ENCODE data around the gene B3GAT1. TPM values are rescaled to one million over a fixed set of nuclear protein-coding genes. Genes with fewer than 3 reads are reported as not detected.

Gene B3GAT1
- total and polyA plus RNA-seq, 9 donors = 0.11 to 1.4 (median 0.23) TPM

- peak within 1 kb of the TSS in 1 of 2 donors; percentile 8 for H3K27ac ChIP-seq
- H3K4me3 ChIP-seq = peak within 1 kb of the TSS; percentile 64
- peak; percentile 73 to 89 (median 85) for DNase-seq
- intact Hi-C loops (cut with DNase I) = loop anchor here in 1 of 4 donors (5.0 kb wide), 1 partner anchor 109 kb away; the partner anchor contains the start of genes NCAPD3 and VPS26B
- no peak for TF ChIP-seq EP300 (IDR thresholded peaks at IDR 0.05)
- no peak for TF ChIP-seq POLR2A (IDR thresholded peaks at IDR 0.05)
- TF ChIP-seq CTCF (IDR thresholded peaks at IDR 0.05) = no peak
- 0 to 2% (median 1%) methylated on average over 24 to 80 of the region's 80 CpGs for WGBS, 3 donors
- H3K36me3 ChIP-seq = no peaks in the 10 kb centered on the region
- H3K27me3 ChIP-seq = no peaks in the 10 kb centered on the region
- no peaks in the 10 kb centered on the region for H3K9me3 ChIP-seq
- peaks cover 8% of the 10 kb centered on the region for H3K4me1 ChIP-seq (ENCODE audit: insufficient read depth)
Measured at GRCh38 chr11:134331354-134332188, 80.5 kb downstream of the B3GAT1 start, which contains the start of gene GLB1L2. Gene GLB1L2 (plus strand): TSS chr11:134331988. CDS start chr11:134332062, 74 bp downstream.

DNA sequence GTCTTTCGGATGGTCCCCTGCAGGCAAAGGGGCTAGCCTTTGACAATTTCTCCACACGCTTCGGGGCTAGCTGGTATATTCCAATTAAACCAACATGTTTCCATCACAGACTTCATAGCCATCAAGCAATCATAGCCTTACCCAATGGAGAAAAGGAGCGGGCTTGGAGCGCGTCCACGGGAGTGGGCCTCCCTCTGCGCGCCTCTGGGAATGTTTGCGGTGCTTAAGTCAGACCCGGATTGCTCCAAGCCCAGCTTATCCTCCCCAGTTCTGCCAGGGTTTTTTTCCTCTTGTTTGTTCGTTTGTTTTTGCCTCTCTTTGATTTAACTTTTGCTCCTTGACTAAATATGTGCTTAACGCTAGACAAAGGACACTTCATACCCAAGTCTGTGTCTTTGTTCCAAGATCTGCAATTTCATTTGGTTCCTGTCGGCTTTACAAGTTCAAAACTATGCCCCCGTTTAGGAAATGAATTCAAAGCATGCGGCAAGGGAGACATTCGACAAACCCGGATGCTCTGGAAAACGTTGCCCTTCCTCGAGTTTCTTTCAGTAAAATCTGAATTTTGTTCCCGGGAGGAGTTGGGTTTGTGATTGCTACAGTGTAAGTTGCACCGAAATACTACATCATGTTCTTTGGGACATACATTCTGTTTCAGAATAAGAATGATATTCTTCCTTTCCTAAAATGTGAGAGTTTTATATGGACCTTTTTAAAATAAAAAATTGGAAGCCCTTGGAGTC lies 81.3 kb downstream of the B3GAT1 start:
- no peak for DNase-seq
- peak overlapping the region; percentile 64 for H3K4me3 ChIP-seq
- intact Hi-C loops (cut with DNase I) = loop anchor here in 1 of 4 donors (5.0 kb wide), 1 partner anchor 108 kb away; the partner anchor contains the start of genes NCAPD3 and VPS26B
- TF ChIP-seq POLR2A (IDR thresholded peaks at IDR 0.05) = no peak
- TF ChIP-seq EP300 (IDR thresholded peaks at IDR 0.05) = no peak
- TF ChIP-seq CTCF (IDR thresholded peaks at IDR 0.05) = no peak
- no peak overlapping the region for H3K27ac ChIP-seq
- 27 to 32% (median 29%) methylated on average over 22 of the region's 22 CpGs for WGBS, 3 donors
- H3K36me3 ChIP-seq = no peaks in the 10 kb centered on the region
- H3K9me3 ChIP-seq = no peaks in the 10 kb centered on the region
- H3K4me1 ChIP-seq (ENCODE audit: insufficient read depth) = peaks cover 8% of the 10 kb centered on the region
- no peaks in the 10 kb centered on the region for H3K27me3 ChIP-seq

Other genes with a start within 250 kb of the B3GAT1 start
- gene NCAPD3, start 188.3 kb downstream of the B3GAT1 start, total RNA-seq = 10 to 100 TPM in 2 of 7 donors, 1 to 10 TPM in 5; 6.2 to 12.1 (median 9.9) TPM
- gene NCAPD3, start 188.3 kb downstream of the B3GAT1 start, polyA plus RNA-seq = 1 to 10 TPM; 5.8 to 6.7 TPM
- gene VPS26B, start 187.6 kb downstream of the B3GAT1 start, total RNA-seq = 10 to 100 TPM; 19.4 to 46.5 (median 36.3) TPM
- 10 to 100 TPM; 26.1 to 44.9 TPM for gene VPS26B, start 187.6 kb downstream of the B3GAT1 start, polyA plus RNA-seq
- gene THYN1, start 158.9 kb downstream of the B3GAT1 start, total RNA-seq = 10 to 100 TPM; 41.0 to 69.0 (median 51.9) TPM
- 10 to 100 TPM; 68.4 to 91.8 TPM for gene THYN1, start 158.9 kb downstream of the B3GAT1 start, polyA plus RNA-seq
- gene ACAD8, start 158.7 kb downstream of the B3GAT1 start, total RNA-seq = 10 to 100 TPM; 14.4 to 27.5 (median 20.4) TPM
- gene ACAD8, start 158.7 kb downstream of the B3GAT1 start, polyA plus RNA-seq = 10 to 100 TPM; 16.7 to 22.1 TPM
- gene GLB1L3, start 135.9 kb downstream of the B3GAT1 start, total RNA-seq = under 1 TPM in 4 of 7 donors, not detected in 3; 0.11 to 0.20 (median 0.12) TPM
- under 1 TPM in 1 of 2 donors, not detected in 1; 0.07 TPM for gene GLB1L3, start 135.9 kb downstream of the B3GAT1 start, polyA plus RNA-seq
- 10 to 100 TPM in 6 of 7 donors, 1 to 10 TPM in 1; 9.8 to 21.6 (median 15.6) TPM for gene GLB1L2, start 80.3 kb downstream of the B3GAT1 start, total RNA-seq
- gene GLB1L2, start 80.3 kb downstream of the B3GAT1 start, polyA plus RNA-seq = 10 to 100 TPM; 15.3 to 24.6 TPM